Thyroid gland (tissue), 4 donors: ENCODE results near the gene PALM.
"Not testable (repeated sequence)": the region's sequence is repeated elsewhere in the genome, so short reads cannot be mapped to it uniquely, and the experiment has no call there.

Source experiments
- POLR2A ChIP-seq, 2 donors: fragments of 450-650 bp; IDR thresholded peaks; one replicate each; pipeline ENCODE4 v1.6.1; 2017; ENCODE audit warnings: antibody characterized with exemption in 2 of 2, mild to moderate bottlenecking in 2 of 2, moderate library complexity in 1 of 2
- TF ChIP-seq, protein P1 (sequence below), 6 experiments: fragments of 200-600 bp in 3 of 6; fragments of 450-650 bp in 3 of 6; sonication (generic) in 3 of 6; IDR thresholded peaks; one replicate each; pipeline ENCODE4 v1.5.1; 2016 to 2019; ENCODE audit warnings: antibody characterized with exemption in 6 of 6, mild to moderate bottlenecking in 2 of 6, inconsistent platforms in 1 of 6, moderate library complexity in 1 of 6

DNA sequence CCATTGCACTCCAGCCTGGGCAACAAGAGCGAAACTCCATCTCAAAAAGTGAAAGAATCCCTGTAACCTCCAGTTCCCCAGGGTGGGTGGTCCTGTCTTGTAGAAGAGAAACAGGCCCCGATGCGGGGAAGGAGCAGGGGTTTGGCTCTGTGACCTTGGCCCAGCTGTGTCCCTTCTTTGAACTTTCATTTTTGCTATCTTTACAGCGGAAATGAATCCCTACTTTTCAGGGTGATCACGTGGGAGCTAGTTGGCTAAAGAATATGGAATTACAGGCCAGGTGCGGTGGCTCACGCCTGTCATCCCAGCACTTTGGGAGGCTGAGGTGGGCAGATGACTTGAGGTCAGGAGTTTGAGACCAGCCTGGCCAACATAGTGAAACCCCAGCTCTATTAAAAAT is 36.4 kb downstream of the PALM start:
- TF ChIP-seq, protein P1, sequence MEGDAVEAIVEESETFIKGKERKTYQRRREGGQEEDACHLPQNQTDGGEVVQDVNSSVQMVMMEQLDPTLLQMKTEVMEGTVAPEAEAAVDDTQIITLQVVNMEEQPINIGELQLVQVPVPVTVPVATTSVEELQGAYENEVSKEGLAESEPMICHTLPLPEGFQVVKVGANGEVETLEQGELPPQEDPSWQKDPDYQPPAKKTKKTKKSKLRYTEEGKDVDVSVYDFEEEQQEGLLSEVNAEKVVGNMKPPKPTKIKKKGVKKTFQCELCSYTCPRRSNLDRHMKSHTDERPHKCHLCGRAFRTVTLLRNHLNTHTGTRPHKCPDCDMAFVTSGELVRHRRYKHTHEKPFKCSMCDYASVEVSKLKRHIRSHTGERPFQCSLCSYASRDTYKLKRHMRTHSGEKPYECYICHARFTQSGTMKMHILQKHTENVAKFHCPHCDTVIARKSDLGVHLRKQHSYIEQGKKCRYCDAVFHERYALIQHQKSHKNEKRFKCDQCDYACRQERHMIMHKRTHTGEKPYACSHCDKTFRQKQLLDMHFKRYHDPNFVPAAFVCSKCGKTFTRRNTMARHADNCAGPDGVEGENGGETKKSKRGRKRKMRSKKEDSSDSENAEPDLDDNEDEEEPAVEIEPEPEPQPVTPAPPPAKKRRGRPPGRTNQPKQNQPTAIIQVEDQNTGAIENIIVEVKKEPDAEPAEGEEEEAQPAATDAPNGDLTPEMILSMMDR (IDR thresholded peaks at IDR 0.05), result not testable (repeated sequence)
- not testable (repeated sequence) for TF ChIP-seq POLR2A (IDR thresholded peaks at IDR 0.05)
